HEK293T (cell line): ENCODE data around the gene ERMN.
A peak's percentile ranks its signal among the peaks of the same experiment; 100 is the strongest.
"Not testable (repeated sequence)": the region's sequence is repeated elsewhere in the genome, so short reads cannot be mapped to it uniquely, and the experiment has no call there.

Experiments
- CTCF ChIA-PET: fragments of 350-600 bp; formaldehyde crosslinking; extraction: SDS; loops from one replicate; lab custom pipeline; 2021; ENCODE audit warnings: antibody characterized with exemption, inconsistent platforms; lab: Yijun Ruan, JAX
- POLR2A ChIA-PET: fragments of 350-600 bp; formaldehyde crosslinking; extraction: SDS; loops from one replicate; lab custom pipeline; 2020; ENCODE audit warnings: antibody characterized with exemption, inconsistent platforms; lab: Yijun Ruan, JAX
- DNase-seq: peaks from one replicate; pipeline ENCODE4 v3.0.0; 2012; ENCODE audit warnings: mixed read lengths; ENCODE audit errors: extremely low spot score
- ARNT ChIP-seq: fragments of 450-650 bp; IDR thresholded peaks from 2 replicates; pipeline ENCODE4 v1.6.1; 2017; ENCODE audit warnings: mild to moderate bottlenecking
- BHLHE40 ChIP-seq: fragments of 450-650 bp; IDR thresholded peaks from 2 replicates; pipeline ENCODE4 v1.6.1; 2016; ENCODE audit warnings: mild to moderate bottlenecking, moderate library complexity, borderline replicate concordance
- CTBP1 ChIP-seq: fragments of 450-650 bp; IDR thresholded peaks from 2 replicates; pipeline ENCODE4 v1.6.1; 2016; ENCODE audit warnings: borderline replicate concordance
- ELF4 ChIP-seq: fragments of 450-650 bp; IDR thresholded peaks from 2 replicates; pipeline ENCODE4 v1.6.1; 2017; ENCODE audit warnings: antibody characterized with exemption
- FOXA1 ChIP-seq: fragments of 450-650 bp; IDR thresholded peaks from 2 replicates; pipeline ENCODE4 v1.6.1; 2016; ENCODE audit warnings: mild to moderate bottlenecking
- FOXK2 ChIP-seq: fragments of 450-650 bp; IDR thresholded peaks from 2 replicates; pipeline ENCODE4 v1.6.1; 2016; ENCODE audit warnings: mild to moderate bottlenecking
- FOXM1 ChIP-seq: fragments of 450-650 bp; IDR thresholded peaks from 2 replicates; pipeline ENCODE4 v1.6.1; 2017; ENCODE audit warnings: mild to moderate bottlenecking, borderline replicate concordance
- HDGF ChIP-seq: fragments of 450-650 bp; IDR thresholded peaks from 2 replicates; pipeline ENCODE4 v1.6.1; 2017; ENCODE audit warnings: antibody characterized with exemption, borderline replicate concordance
- L3MBTL2 ChIP-seq: fragments of 450-650 bp; conservative IDR thresholded peaks from 2 replicates; pipeline ENCODE4 v1.6.1; 2016; ENCODE audit warnings: mild to moderate bottlenecking
- LEF1 ChIP-seq: fragments of 450-650 bp; IDR thresholded peaks from 2 replicates; pipeline ENCODE4 v1.6.1; 2017; ENCODE audit warnings: mild to moderate bottlenecking, borderline replicate concordance
- NFRKB ChIP-seq: fragments of 450-650 bp; IDR thresholded peaks from 2 replicates; pipeline ENCODE4 v1.6.1; 2016; ENCODE audit warnings: mild to moderate bottlenecking, moderate library complexity
- PKNOX1 ChIP-seq: fragments of 450-650 bp; IDR thresholded peaks from 2 replicates; pipeline ENCODE4 v1.6.1; 2016
- SP1 ChIP-seq: fragments of 450-650 bp; IDR thresholded peaks from 2 replicates; pipeline ENCODE4 v1.6.1; 2017
- SUZ12 ChIP-seq: fragments of 450-650 bp; IDR thresholded peaks from 2 replicates; pipeline ENCODE4 v1.6.1; 2016; ENCODE audit warnings: mild to moderate bottlenecking
- TARDBP ChIP-seq: fragments of 450-650 bp; IDR thresholded peaks from 2 replicates; pipeline ENCODE4 v1.6.1; 2016
- ZNF384 ChIP-seq: fragments of 450-650 bp; IDR thresholded peaks from 2 replicates; pipeline ENCODE4 v1.6.1; 2016

The ERMN gene

GRCh38 chr2:157345647-157346389 lies 20.2 kb upstream of the ERMN start:
- ChIA-PET CTCF (interaction anchor here (1.2 kb wide), 1 partner anchor 9 kb away, joined by 5 read pairs; no protein-coding TSS in a partner anchor), POLR2A (no interaction called here)
- TF ChIP-seq NFRKB (no peak), TARDBP (no peak), BHLHE40 (no peak), CTBP1 (no peak), FOXA1 (no peak), SUZ12 (no peak), L3MBTL2 (no peak), FOXM1 (no peak), FOXK2 (no peak), ARNT (no peak), PKNOX1 (no peak), ELF4 (no peak), HDGF (no peak), LEF1 (no peak), ZNF384 (no peak), SP1 (no peak)
- DNase-seq, result no peak

GRCh38 chr2:157341381-157341780 lies 15.8 kb upstream of the ERMN start:
- CTCF ChIA-PET, POLR2A ChIA-PET, DNase-seq: not testable (repeated sequence)

- ChIA-PET CTCF (no interaction called here), POLR2A (no interaction called here)
- TF ChIP-seq PKNOX1 (no peak), CTBP1 (no peak), ARNT (no peak), LEF1 (no peak), FOXA1 (no peak), L3MBTL2 (no peak), ELF4 (no peak), BHLHE40 (no peak), SP1 (no peak), NFRKB (no peak), FOXK2 (no peak)
- no peak for DNase-seq
Observed at GRCh38 chr2:157339965-157340655, 14.5 kb upstream of the ERMN start.

GRCh38 chr2:157337978-157338377 lies 12.4 kb upstream of the ERMN start:
- TF ChIP-seq TARDBP (no peak), CTBP1 (no peak), FOXA1 (no peak), PKNOX1 (no peak), FOXM1 (no peak), SP1 (no peak), LEF1 (no peak), FOXK2 (no peak)
- CTCF ChIA-PET, result no interaction called here
- no peak for DNase-seq
- POLR2A ChIA-PET, result no interaction called here

- CTCF ChIA-PET, result interaction anchor here (0.6 to 2.7 kb wide), 16 partner anchors 10 to 1963 kb away, joined by 3 to 31 read pairs (median 3); partner anchors contain the start of genes ERMN and GALNT5
- no peak for TF ChIP-seq FOXM1
- TF ChIP-seq BHLHE40, result no peak
- TF ChIP-seq HDGF, result no peak
- POLR2A ChIA-PET, result no interaction called here
- peak; percentile 60 for DNase-seq
Observed at GRCh38 chr2:157336137-157337010, 10.8 kb upstream of the ERMN start.

- ChIA-PET POLR2A (no interaction called here), CTCF (interaction anchor here (0.6 to 2.7 kb wide), 3 partner anchors 8 to 64 kb away, joined by 3 to 31 read pairs (median 16); partner anchors contain the start of gene ERMN)
- TF ChIP-seq HDGF (no peak), CTBP1 (no peak), FOXK2 (no peak), ELF4 (no peak), SUZ12 (no peak), FOXA1 (no peak), ARNT (no peak), FOXM1 (no peak)
- DNase-seq, result no peak
Observed at GRCh38 chr2:157334797-157335196, 9.2 kb upstream of the ERMN start.
